ENCODE results near the gene CAST. TPM values are rescaled to one million over a fixed set of nuclear protein-coding genes. Genes with fewer than 3 reads are reported as not detected.

Gene CAST
- total RNA-seq, 1 donor from 2014 or later = 97.0 TPM

GRCh38 chr5:96619946-96620345, 42.2 kb upstream of the CAST start:
- TF ChIP-seq, protein P1, sequence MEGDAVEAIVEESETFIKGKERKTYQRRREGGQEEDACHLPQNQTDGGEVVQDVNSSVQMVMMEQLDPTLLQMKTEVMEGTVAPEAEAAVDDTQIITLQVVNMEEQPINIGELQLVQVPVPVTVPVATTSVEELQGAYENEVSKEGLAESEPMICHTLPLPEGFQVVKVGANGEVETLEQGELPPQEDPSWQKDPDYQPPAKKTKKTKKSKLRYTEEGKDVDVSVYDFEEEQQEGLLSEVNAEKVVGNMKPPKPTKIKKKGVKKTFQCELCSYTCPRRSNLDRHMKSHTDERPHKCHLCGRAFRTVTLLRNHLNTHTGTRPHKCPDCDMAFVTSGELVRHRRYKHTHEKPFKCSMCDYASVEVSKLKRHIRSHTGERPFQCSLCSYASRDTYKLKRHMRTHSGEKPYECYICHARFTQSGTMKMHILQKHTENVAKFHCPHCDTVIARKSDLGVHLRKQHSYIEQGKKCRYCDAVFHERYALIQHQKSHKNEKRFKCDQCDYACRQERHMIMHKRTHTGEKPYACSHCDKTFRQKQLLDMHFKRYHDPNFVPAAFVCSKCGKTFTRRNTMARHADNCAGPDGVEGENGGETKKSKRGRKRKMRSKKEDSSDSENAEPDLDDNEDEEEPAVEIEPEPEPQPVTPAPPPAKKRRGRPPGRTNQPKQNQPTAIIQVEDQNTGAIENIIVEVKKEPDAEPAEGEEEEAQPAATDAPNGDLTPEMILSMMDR (IDR thresholded peaks at IDR 0.05; ENCODE audit: unreplicated experiment) = no peak
- no peak for DNase-seq (ENCODE audit: low spot score, unreplicated experiment)
- Mint-ChIP-seq H3K27me3 (peaks cover 2% of the 10 kb centered on the region), H3K27ac (no peak overlapping the region), H3K4me1 (ENCODE audit: low read depth) (no peaks in the 10 kb centered on the region), H3K36me3 (ENCODE audit: insufficient read depth) (no peaks in the 10 kb centered on the region), H3K9me3 (ENCODE audit: low read depth) (peaks cover 3% of the 10 kb centered on the region), H3K4me3 (ENCODE audit: low read depth) (no peak overlapping the region)

DNA sequence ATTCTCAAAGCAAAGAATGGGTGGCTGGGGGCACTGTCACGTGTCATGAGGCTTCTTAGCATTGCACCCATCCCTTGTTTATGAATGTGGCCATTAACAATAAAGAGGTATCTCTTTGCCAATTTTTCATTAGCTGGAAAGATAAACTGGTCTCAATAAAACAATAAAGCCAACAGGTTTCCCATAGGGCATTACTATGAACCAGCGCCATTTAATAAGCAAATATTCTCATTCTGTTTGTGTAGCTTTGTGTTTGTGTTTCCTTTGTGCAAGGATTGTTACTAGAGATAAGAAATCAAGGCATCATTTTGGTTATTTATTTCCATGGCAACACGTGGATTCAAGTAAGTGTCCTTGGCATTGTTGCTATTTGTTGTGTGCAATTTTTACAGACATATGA, 37.6 kb upstream of the CAST start:
- H3K9me3 Mint-ChIP-seq (ENCODE audit: low read depth) = no peaks in the 10 kb centered on the region
- H3K27me3 Mint-ChIP-seq = peaks cover 2% of the 10 kb centered on the region
- TF ChIP-seq, protein P1 (IDR thresholded peaks at IDR 0.05; ENCODE audit: unreplicated experiment) = no peak
- H3K4me1 Mint-ChIP-seq (ENCODE audit: low read depth) = peaks cover 17% of the 10 kb centered on the region
- DNase-seq (ENCODE audit: low spot score, unreplicated experiment) = no peak
- no peaks in the 10 kb centered on the region for H3K36me3 Mint-ChIP-seq (ENCODE audit: insufficient read depth)
- no peak overlapping the region for H3K27ac Mint-ChIP-seq
- H3K4me3 Mint-ChIP-seq (ENCODE audit: low read depth) = no peak overlapping the region

DNA sequence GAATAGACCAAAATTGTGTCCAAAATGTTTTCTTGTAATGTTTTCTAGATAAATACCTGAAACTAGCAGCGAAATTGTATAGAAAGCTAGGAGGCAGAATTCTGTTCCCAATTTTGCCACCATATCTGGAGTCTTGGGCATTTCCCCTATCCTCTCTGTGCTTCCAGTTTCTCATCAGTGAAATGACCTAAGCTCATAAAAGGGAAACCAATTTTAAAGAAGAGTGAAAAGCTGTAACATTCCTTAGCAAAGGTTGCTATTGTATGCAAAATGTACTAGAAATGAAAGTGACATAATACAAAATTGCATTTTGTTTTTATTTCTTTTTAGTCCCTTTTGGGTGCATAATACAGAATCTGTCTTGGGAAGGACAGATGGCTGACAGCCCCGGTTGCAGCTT, 36.8 kb upstream of the CAST start:
- TF ChIP-seq, protein P1 (IDR thresholded peaks at IDR 0.05; ENCODE audit: unreplicated experiment) = no peak
- H3K9me3 Mint-ChIP-seq (ENCODE audit: low read depth) = no peaks in the 10 kb centered on the region
- H3K4me1 Mint-ChIP-seq (ENCODE audit: low read depth) = peaks cover 22% of the 10 kb centered on the region
- peaks cover 2% of the 10 kb centered on the region for H3K27me3 Mint-ChIP-seq
- no peak for DNase-seq (ENCODE audit: low spot score, unreplicated experiment)
- no peak overlapping the region for H3K27ac Mint-ChIP-seq
- no peaks in the 10 kb centered on the region for H3K36me3 Mint-ChIP-seq (ENCODE audit: insufficient read depth)
- no peak overlapping the region for H3K4me3 Mint-ChIP-seq (ENCODE audit: low read depth)

- H3K27me3 Mint-ChIP-seq = no peaks in the 10 kb centered on the region
- H3K9me3 Mint-ChIP-seq (ENCODE audit: low read depth) = no peaks in the 10 kb centered on the region
- no peak overlapping the region for H3K27ac Mint-ChIP-seq
- DNase-seq (ENCODE audit: low spot score, unreplicated experiment) = no peak
- TF ChIP-seq, protein P1 (IDR thresholded peaks at IDR 0.05; ENCODE audit: unreplicated experiment) = no peak
- H3K4me1 Mint-ChIP-seq (ENCODE audit: low read depth) = peaks cover 22% of the 10 kb centered on the region
- H3K4me3 Mint-ChIP-seq (ENCODE audit: low read depth) = no peak overlapping the region
- H3K36me3 Mint-ChIP-seq (ENCODE audit: insufficient read depth) = no peaks in the 10 kb centered on the region
Measured at GRCh38 chr5:96626956-96627355, 35.2 kb upstream of the CAST start.

DNA sequence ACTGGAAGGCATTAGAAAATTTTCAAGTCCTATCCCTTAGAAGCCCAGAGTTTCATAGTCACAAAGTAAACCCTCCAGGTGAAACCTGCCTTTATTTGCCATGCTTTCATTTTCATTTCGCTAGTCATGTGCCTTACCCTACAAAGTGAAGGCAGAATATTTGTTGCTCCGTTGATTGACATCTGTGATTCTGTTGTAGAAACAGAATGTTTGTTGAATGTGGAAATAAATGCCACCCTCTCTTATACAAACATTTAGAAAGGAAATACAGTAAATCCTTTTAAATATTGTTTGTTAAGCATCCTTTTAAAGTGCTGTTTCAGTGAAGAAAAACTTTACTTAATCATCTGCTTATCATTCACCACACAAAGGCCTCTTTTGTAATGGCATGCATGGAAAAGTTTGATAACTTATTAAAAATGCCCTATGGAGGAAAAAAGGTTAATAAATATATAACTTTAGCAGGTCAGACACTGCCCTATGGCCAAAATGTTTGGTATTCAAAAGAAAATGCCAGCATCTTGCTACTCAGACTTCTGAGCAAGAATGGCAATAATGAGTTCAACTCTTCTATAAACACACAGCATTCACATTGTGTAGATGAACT, 34.3 kb upstream of the CAST start:
- Mint-ChIP-seq H3K4me3 (ENCODE audit: low read depth) (no peak overlapping the region), H3K9me3 (ENCODE audit: low read depth) (no peaks in the 10 kb centered on the region), H3K36me3 (ENCODE audit: insufficient read depth) (no peaks in the 10 kb centered on the region), H3K27me3 (no peaks in the 10 kb centered on the region), H3K27ac (no peak overlapping the region), H3K4me1 (ENCODE audit: low read depth) (peaks cover 22% of the 10 kb centered on the region)
- TF ChIP-seq, protein P1 (IDR thresholded peaks at IDR 0.05; ENCODE audit: unreplicated experiment) = no peak
- no peak for DNase-seq (ENCODE audit: low spot score, unreplicated experiment)
